Hematopoietic multipotent progenitor cell treated with erythropoietin and hydrocortisone succinate and interleukin-3 and kit ligand, for 8 days (in vitro differentiated cells): ENCODE data around the gene HSPB1.
"Not testable (repeated sequence)": the region's sequence is repeated elsewhere in the genome, so short reads cannot be mapped to it uniquely, and the experiment has no call there.

Experiments used
- DNase-seq: peaks from one replicate; pipeline ENCODE4 v3.0.0-alpha.2; 2015

Gene HSPB1

DNA sequence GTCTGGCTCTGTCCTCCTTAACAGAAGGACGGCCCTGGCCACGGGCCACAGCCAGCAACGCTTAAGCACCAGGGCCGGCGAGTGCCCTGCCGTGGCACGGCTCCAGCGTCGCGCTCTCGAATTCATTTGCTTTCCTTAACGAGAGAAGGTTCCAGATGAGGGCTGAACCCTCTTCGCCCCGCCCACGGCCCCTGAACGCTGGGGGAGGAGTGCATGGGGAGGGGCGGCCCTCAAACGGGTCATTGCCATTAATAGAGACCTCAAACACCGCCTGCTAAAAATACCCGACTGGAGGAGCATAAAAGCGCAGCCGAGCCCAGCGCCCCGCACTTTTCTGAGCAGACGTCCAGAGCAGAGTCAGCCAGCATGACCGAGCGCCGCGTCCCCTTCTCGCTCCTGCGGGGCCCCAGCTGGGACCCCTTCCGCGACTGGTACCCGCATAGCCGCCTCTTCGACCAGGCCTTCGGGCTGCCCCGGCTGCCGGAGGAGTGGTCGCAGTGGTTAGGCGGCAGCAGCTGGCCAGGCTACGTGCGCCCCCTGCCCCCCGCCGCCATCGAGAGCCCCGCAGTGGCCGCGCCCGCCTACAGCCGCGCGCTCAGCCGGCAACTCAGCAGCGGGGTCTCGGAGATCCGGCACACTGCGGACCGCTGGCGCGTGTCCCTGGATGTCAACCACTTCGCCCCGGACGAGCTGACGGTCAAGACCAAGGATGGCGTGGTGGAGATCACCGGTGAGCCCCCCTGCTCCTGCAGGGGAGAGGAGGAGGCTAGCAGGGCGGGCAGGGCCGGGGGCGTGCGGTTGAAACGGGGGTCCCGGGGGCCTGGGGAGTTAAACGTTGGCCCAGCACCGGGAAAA lies at the start of gene HSPB1:
Gene HSPB1, plus strand, starts transcription at position 327 of the 855 bp plus-strand sequence. Its CDS starts 40 bp downstream, at position 367.
- DNase-seq = peak; percentile 90

DNA sequence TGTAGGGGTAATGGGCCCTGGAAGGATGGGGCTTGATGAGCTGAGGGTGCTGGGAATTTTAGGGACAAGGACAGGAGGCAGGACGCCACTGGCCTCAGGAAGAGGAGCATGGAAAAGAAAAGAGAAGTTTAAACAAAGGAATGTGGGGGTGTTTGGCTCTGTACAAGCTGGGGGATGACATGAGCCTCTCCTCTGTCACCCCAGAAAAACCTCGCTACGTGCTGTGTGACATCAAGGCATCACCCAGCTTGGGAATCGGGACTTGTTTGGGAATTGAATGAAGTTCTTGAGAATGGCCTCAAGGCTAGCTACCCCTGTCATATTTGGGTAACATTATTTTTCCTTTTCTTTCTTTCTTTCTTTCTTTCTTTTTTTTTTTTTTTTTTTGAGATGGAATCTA lies 47.7 kb upstream of the HSPB1 start:
- no peak for DNase-seq

DNA sequence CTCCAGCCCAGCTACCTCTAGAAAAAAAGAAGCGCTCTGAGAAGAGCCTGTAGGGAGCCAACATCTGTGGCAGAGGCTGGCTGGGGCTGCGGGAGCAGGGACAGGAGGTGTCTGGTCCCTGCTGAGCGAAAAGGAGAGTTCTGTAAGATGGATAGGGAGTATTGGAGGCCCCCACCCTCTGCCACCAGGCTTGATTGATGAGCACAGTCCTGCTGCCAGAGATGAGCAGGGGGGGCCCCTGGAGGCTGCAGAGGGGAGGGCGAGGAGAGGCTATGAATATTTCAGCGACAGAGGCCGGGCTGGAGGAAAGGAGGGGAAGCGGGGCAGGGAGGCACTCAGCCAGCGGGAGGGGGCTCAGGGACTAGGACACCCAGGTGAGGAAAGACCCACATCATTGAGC lies 44.5 kb upstream of the HSPB1 start:
- no peak for DNase-seq

DNA sequence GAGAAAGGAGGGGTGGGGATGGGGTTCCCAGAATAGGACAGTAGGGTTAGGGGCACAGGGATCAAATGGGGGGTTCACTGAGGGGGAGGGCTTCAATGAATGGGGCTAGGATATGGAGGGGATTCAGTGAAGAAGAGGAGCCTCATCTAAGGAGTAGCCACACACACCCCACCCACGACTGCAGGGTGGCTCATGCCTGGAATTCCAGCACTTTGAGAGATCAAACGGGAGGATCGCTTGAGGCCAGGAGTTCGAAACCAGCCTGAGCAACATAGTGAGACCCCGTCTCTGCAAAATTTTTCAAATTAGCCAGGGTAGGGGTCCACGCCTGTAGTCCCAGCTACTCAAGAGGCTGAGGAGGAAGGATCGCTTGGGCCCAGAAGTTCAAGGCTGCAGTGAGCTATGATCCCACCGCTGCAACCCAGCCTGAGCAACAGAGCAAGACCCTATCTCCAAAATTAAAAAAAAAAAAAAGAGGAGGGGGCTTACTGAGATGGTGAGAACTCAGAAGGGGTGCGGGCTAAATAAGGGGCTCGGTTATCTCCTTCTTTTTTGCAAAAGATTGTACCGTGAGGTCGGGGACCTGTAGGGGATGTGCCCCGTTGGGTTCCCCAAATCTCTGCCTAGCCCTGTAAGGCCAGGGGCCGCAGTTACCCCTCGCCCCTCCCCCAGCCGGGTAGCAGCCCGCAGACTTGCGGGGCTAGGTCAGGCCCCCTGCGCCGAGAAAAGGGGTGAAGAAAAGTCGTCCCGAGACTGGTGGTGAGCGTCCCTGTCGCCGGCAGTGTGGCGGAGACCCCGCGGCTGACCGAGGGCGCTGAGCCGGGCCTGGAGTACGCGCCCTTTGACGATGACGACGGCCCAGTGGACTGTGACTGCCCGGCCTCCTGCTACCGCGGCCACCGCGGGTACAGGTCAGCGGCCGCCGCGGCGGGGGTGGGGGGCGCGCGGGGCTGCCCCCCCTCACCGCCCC lies 43.1 kb upstream of the HSPB1 start:
- DNase-seq = no peak

DNA sequence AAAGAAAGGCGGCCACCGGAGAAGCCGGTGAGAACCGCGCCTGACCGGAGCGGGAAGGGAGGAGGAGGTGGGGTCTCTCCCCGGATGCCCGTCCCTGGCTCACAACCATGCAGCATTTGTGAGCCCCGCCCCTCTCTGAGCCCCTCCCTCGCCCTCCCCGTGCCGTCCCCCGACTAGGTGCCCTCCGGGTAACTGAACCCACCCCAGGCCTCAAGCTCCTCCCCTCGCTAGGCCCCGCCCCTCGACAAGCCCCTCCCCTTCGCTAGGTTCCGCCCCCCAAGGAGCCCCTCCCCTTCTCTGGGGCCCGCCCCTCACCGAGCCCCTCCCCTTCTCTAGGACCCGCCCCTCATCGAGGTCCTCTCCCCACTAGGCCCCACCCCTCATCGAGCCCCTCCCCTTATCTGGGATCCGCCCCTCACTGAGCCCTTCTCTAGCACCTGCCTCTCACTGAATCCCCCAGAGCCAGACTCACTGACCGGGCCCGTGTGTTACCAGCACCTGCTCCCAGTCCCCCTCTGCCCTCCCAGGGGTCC lies 42.2 kb upstream of the HSPB1 start:
- peak; percentile 44 for DNase-seq

DNA sequence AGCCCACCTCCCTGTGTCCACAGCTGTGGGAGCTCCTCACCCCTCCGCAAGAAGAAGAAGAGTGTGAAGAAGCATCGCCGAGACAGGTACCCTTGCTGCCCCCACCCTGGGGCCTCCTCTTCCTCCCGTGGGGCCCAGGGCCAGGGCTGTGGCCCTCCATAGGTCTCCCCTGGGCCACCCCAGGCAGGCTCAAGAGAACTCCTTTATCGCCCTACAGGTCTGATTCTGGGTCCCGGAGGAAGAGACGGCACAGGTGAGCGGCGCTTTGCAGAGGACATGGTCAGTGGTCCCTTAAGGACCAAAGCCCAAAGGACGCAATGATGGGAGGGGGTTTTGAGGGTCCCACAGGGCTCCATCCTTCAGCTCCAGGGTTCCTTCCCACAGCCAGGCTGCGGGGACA lies 41.1 kb upstream of the HSPB1 start:
- no peak for DNase-seq

DNA sequence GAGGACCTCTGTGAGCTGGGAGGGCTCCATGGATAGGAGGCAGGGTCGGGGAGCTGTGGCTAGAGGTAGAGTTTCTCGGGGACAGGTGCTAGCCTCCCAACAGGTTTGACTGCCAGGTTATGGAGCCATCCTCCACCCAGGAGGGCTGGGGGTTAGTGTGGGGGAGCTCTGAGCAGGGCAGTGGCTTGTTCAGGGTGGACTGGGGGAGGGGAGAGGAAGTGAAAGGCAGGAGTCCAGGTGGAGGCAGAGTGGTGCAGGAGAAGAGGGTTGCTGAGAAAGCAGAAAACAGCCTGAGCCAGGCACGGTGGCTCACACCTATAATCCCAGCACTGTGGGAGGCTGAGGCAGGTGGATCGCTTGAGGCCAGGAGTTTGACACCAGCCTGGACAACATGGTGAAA lies 40.5 kb upstream of the HSPB1 start:
- no peak for DNase-seq

DNA sequence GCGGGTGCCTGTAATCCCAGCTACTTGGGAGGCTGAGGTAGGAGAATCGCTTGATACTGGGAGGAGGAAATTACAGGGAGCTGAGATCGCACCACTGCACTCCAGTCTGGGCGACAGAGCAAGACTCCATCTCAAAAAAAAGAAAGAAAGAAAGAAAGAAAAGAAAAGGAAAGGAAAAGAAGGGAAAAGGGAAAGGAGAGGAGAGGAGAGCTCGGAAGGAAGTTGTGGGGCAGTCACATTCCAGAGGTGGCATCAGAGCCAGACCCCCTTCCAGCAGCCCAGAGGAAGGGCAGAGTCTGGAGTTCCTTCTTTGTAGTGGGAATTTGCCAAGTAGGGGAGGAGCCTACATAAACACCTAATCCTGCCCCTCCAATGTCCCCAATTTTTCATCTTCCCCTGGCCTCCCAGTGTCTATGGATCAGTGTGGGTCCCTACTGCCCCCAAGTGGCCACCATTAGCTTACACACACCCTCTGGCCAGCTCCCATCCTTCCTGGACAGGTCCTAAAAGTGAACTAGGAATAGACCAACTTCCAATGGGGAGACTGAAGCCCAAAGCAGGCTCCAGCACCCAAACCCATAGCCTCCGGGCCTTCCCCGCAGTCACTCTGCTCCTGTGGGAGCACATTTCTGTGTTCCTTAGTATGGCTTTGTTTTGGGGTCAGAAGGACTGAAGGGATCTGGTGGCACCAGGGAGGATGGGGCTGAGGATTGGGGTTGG lies 39.6 kb upstream of the HSPB1 start:
- peak; percentile 68 for DNase-seq

DNA sequence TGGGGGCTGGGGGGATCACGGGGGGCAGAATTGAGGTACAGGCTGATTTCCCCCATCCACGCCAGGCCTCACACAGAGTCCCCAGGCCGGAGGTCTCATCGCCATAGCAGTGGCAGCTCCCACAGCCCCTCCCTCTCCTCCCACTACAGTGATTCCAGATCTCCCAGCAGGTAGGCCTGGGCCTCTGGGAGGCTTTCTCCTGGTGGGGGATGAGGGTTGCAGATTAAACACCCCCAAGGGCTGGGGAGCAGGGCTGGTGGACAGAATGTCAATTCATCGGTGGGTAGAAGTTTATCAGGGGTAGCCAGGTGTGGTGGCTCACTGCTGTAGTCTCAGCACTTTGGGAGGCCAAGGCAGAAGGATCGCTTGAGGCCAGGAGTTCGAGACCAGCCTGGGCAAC lies 37.2 kb upstream of the HSPB1 start:
- no peak for DNase-seq

DNA sequence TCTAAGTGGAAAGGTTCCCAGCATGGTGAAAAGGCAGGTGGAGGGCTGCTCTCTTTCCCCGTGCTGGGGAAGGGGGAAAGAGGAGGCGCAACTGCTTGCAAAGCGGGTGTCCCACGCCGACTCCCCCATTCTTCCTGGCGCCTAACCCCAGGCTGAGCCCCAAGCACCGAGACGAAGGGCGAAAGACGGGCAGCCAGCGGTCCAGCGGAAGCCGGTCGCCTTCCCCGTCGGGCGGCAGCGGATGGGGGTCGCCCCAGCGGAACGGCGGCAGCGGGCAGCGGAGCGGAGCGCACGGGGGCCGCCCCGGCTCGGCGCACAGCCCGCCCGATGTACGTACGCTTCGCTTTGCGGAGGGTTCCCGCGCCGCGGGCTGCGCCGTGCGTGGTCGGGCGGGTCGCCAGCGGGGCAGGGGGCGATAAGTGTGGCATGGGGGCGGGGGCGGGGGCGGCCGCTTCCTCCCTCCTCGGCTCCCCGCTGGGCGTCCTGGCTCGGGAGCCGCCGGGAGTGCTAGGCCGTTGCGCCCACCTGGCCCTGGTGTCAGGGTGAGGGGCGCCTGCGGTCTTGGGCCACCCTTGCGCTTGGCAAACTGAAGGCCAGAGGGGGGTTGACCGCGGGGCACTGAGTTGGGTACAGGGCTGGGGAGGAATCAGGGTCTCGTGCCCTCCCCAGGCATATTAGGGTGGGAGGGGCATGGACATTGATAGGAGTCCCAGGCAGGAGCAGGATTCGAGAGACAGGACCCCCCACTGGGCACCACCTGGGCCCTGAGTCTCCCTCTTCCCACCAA lies 35.2 kb upstream of the HSPB1 start:
- no peak for DNase-seq

DNA sequence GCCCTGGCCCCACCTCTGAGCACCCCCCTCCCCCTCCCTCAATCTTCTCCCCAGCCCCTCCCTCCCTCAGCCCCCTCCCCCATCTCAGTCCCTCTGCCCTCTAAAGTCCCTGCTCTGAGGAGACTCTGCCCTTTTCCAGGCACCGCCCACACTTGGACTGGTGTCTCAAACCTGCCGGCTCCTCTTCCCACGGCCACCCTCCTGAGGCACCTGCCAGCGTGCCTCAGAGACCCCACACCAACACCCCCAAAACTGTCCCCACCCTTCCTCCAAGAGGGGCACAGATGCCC lies 34.6 kb upstream of the HSPB1 start:
- DNase-seq = no peak

DNA sequence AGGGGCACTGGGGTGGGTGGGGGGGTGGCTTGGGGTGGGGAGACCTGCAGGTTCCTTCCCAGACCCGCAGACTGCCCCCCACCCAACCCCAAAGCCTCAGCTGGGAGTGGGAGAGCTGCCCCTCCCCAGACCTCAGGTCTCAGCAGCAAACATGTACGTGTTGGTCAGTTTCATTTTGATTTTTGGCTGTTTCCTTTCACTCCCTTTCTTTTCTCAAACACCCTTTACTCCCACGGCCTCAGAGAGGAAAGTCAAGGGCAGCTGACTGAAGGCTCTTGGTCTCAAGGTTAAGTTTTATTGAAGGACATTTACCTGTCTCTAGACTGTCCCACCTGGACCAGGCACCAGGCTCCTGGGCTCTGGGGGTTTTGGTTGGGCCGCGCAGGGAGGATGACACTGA lies 34.1 kb upstream of the HSPB1 start:
- DNase-seq = no peak

DNA sequence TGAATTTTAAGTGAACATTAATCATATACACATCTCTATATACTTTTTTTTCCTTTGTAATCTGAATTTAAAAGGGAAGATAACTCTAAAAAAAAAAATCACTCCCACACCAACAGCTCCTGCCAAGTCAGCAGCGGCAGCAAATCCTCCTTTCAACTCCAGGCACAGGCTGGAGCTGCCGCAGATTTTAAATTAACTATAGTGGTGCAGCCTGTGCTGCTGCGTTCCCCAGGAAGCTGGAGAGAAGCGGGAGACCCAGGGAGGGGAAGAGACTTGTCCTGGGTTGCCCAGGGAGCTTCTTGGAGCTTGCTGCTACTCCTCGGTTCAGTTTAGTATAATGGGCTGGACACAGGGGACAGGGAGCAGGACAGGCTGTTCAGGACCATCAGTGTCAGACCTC lies 32.6 kb upstream of the HSPB1 start:
- DNase-seq = no peak

DNA sequence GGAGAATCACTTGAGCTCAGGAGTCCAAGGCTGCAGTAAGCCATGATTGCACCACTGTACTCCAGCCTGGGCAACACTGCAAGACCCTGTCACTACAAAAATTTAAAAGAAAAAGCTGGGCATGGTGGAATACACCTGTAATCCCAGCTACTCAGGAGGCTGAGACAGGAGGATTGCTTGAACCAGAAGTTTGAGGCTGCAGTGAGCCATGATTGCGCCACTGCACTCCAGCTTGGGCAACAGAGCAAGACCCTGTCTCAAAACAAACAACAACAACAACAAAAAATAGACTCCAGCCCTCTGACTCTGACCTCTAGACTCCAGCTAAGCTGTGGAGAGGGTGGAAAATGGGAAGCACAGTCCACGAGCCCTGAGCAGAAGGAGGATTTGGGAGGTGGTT lies 31.1 kb upstream of the HSPB1 start:
- not testable (repeated sequence) for DNase-seq

DNA sequence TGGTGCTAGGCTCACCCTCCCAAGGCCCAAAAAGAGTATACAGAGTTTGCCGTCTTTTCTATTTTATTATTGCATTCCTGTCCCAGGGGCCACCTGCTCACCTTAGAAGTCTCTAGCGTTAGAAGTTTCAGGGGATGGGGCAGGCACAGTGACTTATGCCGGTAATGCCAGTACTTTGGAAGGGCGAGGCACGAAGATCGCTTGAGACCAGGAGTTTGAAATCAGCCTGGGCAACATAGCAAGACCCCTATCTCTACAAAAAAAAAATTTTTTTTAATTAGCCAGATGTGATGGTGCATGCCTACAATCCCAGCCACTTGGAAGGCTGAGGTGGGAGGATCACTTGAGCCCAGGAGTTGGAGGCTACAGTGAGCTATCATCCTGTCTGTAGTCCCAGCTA lies 30.3 kb upstream of the HSPB1 start:
- no peak for DNase-seq

DNA sequence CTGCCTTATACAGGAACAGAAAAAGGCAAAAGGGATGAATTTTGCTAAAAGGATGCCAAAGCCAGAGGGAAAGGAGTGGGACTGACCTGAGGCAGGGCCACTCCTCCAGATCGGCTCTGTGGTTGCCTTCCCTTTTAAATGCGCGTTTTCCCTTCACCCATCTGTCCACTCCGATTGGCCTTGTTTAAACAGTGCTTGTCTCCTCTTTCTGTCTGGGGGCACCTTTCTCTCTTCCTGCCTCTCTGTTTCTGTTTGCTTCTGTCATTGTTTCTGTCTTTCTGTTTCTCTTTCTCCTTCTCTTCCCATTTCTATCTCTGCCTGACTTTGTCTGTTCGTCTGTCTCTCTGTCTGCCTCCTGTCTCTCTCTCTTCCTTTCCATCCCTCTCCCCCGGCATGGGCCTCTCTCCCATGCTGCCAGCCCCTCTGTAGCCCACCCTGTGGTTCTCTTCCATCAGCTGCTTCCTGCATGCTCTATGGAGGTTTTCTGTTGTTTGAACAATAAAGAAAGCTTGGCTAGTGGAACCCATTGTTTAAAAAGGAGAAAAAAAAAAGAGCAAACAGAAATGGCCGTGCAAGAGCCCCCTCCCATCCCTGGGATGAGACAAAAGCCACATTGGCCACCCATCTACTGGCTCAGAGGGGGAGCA lies 29.5 kb upstream of the HSPB1 start:
- DNase-seq = no peak

DNA sequence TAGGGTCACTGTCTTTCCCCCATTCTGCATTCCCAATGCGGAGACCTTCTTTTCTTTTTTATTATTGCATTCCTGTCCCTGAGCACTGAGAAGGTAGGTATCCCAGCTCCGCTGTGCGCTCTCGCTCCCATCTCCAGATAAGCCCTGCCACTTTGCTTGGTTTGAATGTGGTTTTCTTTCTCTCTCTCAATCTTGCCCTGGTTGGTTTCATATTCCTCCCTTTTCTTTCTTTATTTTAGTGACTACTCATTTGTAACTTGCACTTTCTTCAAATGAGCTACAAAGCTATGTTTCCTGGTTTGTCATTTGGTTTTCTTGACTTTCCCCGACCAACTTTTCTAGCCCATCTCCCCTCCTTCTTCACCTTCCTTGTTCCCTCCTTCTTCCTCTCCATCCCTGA lies 29.0 kb upstream of the HSPB1 start:
- no peak for DNase-seq

DNA sequence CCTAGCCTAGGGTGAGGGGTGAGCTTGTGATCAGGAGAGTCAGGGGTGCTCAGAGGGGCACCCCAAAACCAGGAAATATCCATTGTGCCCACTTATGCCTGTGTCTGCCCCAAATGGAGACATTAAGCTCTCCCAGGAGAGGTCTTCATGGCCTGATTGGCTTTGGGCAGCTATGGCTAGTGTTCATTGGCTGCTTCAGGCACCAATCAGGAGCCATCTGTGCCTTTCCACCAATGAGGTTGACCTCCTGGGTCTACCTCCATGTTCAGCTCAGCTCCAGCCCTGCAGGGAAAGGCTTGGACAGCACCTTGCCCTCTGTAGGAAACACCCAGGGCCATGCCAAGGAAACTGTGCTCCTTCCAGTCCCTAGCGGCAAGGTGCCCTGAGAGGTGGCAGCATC lies 23.9 kb upstream of the HSPB1 start:
- DNase-seq = peak; percentile 22

DNA sequence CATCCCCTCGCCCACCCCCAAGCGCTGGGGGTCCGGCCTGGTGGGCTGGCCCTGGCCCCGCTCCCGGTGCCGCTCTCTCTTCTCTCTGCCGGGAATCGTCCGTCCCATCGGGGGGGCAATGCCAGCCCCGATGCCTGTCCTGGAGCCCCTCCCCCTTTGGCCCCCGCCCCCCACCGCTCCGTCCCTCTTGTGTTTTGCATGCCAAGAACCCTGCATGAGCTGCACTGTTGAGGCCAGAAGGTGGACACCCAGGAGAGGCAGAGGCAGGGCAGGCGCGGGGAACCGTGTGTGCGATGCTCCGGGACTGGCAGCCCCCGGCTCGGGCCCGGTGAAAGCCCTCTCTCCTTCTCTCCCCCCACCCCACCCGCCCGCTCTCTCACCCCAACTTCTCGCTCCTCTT lies 22.1 kb upstream of the HSPB1 start:
- no peak for DNase-seq

DNA sequence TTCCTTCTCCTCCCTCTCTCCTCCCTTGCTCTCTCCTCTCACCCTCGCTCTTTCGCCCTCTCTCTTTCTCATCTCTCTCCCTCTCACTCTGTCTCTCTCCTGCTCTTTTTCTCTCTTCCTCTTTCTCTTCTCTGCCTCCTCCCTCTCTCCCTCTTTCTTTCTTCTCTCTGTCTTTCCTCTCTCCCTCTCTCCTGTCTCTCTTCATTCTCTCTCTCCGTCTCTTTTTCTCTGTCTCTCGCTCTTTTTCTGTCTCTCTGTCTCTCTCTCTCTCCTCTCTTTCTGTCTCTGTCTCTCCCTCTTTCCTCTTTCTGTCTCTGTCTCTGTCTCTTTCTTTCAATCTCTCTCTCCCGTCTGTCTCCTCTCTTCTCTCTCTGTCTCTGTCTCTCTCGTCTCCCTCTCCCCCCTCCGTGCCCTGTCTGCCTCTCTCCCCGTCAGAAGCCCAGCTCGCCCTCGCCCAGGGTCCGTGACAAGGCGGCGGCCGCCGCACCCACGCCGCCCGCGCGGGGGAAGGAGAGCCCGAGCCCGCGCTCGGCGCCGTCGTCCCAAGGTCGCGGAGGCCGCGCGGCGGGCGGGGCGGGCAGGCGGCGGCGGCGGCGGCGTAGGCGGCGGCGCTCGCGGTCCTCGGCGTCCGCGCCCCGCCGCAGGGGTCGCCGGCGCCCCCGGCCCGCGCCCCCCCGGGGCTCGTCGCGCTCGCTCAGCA lies 21.3 kb upstream of the HSPB1 start:
- DNase-seq = no peak

DNA sequence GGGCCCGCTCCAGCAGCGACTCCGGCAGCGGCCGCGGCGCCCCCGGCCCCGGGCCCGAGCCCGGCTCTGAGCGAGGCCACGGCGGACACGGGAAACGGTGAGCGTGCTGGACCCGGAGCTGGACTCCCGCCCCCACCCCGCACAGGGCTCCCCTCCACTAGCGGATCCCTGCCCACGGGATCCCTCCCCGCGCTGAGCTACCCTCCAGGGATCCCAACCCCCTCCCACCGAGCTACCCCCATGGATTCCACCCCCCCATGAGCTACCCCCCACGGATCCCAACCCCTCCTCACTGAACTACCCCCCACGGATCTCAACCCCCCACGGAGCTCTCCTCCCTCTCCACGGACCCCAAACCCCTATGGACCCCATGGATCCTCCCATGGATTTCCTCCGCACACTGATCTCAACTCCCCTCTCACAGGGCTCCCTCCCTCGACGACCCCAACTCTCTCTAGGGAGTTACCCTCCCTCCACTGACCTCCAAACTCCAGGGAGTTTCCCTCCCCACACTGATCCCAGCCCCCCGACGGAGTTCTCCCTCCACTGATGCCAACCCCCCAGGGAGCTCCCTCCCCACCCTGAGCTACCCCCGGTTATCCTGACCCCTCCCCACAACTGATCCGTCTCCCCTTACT lies 20.6 kb upstream of the HSPB1 start:
- no peak for DNase-seq
